Measurements from ENCODE around the gene PLEKHG5. TPM values are rescaled to one million over a fixed set of nuclear protein-coding genes. Genes with fewer than 3 reads are reported as not detected.

PLEKHG5 gene
- total RNA-seq, 1 donor from 2014 or later = 32.4 TPM

DNA sequence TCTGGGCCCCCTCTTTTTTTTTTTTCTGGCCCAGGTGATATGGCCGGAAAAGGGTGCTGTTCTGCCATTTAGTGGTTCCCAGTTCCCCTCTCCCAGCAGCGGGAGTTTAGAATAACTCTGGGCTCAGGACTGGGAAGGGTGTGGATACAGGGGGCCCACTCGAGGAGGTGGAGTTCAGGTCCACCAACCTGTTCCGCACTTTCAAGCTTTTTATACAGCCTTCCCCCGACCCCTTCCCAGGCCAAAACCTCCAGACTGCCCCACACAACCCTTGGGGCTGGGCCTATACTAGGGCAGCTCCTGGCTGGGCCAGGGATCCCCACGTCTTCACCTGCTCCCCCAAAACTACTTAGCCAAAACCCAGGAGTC is 402 bp downstream of the PLEKHG5 start:
- TF ChIP-seq, protein P1, sequence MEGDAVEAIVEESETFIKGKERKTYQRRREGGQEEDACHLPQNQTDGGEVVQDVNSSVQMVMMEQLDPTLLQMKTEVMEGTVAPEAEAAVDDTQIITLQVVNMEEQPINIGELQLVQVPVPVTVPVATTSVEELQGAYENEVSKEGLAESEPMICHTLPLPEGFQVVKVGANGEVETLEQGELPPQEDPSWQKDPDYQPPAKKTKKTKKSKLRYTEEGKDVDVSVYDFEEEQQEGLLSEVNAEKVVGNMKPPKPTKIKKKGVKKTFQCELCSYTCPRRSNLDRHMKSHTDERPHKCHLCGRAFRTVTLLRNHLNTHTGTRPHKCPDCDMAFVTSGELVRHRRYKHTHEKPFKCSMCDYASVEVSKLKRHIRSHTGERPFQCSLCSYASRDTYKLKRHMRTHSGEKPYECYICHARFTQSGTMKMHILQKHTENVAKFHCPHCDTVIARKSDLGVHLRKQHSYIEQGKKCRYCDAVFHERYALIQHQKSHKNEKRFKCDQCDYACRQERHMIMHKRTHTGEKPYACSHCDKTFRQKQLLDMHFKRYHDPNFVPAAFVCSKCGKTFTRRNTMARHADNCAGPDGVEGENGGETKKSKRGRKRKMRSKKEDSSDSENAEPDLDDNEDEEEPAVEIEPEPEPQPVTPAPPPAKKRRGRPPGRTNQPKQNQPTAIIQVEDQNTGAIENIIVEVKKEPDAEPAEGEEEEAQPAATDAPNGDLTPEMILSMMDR (IDR thresholded peaks at IDR 0.05) = no peak
- DNase-seq (ENCODE audit: low spot score) = no peak
- H3K9me3 Mint-ChIP-seq (ENCODE audit: low read depth) = no peaks in the 10 kb centered on the region
- peak overlapping the region; percentile 84 for H3K27ac Mint-ChIP-seq (ENCODE audit: unreplicated experiment)
- no peaks in the 10 kb centered on the region for H3K36me3 Mint-ChIP-seq (ENCODE audit: low read depth)
- peaks cover 49% of the 10 kb centered on the region for H3K4me1 Mint-ChIP-seq (ENCODE audit: low read depth)
- H3K4me3 Mint-ChIP-seq (ENCODE audit: unreplicated experiment) = peak overlapping the region; percentile 65
- H3K27me3 Mint-ChIP-seq (ENCODE audit: low read depth) = no peaks in the 10 kb centered on the region

DNA sequence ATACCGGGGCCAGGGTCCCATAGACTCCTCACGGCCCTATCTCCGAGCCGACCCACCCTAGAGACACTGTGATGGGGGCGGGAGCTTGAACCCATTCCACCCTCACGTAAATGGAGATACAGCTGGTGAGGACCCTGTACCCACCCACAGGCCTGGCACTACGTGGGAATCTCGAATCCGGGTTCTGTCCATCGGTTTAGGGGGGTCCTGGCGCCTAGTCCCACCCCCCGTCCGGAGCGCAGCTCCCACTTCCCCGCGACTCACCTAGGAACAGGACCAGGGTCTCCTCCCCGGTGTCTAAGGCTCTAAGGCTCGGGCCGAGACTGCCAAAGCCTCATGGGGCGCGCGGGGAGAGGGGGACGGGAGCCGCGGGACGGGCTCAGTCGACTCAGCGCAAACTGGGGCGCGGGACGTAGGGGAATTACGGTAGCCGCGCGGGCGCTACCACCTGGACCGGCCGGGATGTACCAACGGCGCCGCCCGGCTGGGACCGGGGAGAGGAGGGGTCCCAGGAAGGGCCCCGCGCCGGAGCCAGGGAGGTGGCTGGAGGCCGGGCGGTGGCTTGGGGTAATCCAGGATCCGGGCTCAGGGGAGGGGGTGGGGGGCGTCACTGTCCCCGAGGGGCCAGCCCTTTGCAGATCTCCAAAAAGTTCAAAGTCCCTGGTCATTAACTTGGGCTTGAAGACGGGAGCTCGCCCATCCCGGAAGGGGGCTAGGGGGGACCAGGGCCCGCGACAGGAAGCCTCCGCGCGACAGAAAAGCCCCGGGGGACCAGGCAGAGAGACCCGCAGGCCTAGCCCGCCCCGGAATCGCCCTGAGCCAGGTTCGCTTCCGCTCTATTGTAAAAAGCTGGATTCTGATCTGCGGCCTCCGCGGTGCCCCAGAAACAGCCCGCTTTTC is 1.0 kb downstream of the PLEKHG5 start:
- Mint-ChIP-seq H3K27ac (ENCODE audit: unreplicated experiment) (peak overlapping the region; percentile 84), H3K9me3 (ENCODE audit: low read depth) (no peaks in the 10 kb centered on the region), H3K36me3 (ENCODE audit: low read depth) (no peaks in the 10 kb centered on the region), H3K27me3 (ENCODE audit: low read depth) (no peaks in the 10 kb centered on the region), H3K4me3 (ENCODE audit: unreplicated experiment) (peak overlapping the region; percentile 65), H3K4me1 (ENCODE audit: low read depth) (peaks cover 46% of the 10 kb centered on the region)
- TF ChIP-seq, protein P1 (IDR thresholded peaks at IDR 0.05) = peak; percentile 77
- DNase-seq (ENCODE audit: low spot score) = no peak

DNA sequence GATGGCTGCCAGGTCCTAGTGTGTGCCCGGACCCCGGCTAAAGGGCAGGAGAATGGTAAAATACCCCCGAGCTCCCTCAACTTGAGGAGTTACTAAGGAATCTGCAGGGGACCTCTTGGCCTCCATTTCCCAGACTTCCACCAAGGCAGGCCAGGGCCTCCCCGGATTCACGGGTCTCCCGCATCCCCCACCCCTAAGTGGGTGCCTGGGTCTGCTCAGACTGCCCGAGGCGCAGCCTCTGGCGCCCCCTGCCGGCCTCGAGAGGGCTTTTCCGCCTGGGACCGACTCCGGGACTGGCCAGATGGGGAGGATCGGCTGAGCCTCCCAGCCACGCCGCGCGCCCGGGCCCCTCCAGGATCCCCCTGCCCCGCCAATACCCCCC is 1.7 kb downstream of the PLEKHG5 start:
- TF ChIP-seq, protein P1 (IDR thresholded peaks at IDR 0.05) = peak; percentile 99
- Mint-ChIP-seq H3K27me3 (ENCODE audit: low read depth) (no peaks in the 10 kb centered on the region), H3K4me1 (ENCODE audit: low read depth) (peaks cover 46% of the 10 kb centered on the region), H3K4me3 (ENCODE audit: unreplicated experiment) (peak overlapping the region; percentile 65), H3K27ac (ENCODE audit: unreplicated experiment) (peak overlapping the region; percentile 8), H3K36me3 (ENCODE audit: low read depth) (no peaks in the 10 kb centered on the region), H3K9me3 (ENCODE audit: low read depth) (no peaks in the 10 kb centered on the region)
- DNase-seq (ENCODE audit: low spot score) = no peak

DNA sequence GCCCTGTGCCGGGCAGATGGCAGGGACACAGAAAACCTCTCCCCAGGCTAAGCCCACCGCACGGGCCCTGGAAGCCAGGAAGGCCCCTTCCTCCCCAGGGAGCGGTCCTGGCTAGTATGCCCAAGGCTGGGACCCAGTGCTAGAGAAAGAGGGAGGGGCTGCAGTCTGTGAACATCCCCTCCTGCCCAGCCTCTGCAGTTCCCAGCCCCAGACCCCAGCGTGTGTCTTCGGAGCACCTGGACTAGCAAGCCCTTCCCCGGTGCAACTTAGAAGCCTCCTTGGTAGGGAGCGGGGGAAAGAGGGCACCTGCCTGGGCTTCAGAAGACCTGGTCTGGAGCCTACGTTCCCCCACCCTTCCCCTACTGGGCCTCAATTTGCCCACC is 2.1 kb downstream of the PLEKHG5 start:
- TF ChIP-seq, protein P1 (IDR thresholded peaks at IDR 0.05) = no peak
- Mint-ChIP-seq H3K9me3 (ENCODE audit: low read depth) (no peaks in the 10 kb centered on the region), H3K27me3 (ENCODE audit: low read depth) (no peaks in the 10 kb centered on the region), H3K4me1 (ENCODE audit: low read depth) (peaks cover 50% of the 10 kb centered on the region), H3K36me3 (ENCODE audit: low read depth) (no peaks in the 10 kb centered on the region), H3K27ac (ENCODE audit: unreplicated experiment) (no peak overlapping the region), H3K4me3 (ENCODE audit: unreplicated experiment) (peak overlapping the region; percentile 65)
- DNase-seq (ENCODE audit: low spot score) = no peak

DNA sequence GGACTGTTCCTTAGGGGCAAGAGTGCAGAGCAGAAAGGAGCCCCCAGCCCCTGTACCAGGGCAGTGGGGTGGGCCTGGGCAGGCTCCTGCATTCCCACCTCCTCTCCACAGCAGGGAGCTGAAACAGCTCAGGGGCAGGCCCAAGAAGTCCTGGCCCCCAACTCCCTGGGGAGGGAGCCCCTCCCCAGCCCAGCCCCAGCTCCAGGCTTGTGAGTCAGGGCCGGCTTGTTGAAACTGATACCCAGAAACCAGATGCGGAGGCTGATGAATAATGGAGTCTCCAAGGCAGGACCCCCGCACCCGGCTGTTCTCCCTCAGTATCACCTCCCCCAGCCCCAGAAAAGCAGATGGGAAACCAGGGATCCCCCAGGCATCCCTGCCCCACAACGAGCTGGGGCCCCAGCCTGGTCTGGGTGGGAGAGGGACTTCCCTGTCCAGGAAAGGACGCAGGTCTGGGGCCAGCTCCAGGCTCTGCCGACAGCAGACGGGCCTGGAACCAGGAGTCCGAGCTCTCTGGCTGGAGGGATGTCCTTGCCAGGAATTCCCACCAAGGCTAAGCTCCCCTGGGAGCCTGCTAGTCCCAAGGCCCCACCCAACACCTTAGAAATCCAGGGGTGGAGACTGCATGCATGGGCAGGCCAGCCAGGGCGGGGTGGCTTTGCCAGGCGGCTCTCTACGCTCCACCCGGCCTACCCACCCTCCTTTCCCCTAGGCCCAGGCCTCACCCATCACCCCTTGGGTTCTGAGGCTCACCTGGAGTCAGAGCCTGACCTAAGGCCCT is 2.7 kb downstream of the PLEKHG5 start:
- no peaks in the 10 kb centered on the region for H3K27me3 Mint-ChIP-seq (ENCODE audit: low read depth)
- H3K27ac Mint-ChIP-seq (ENCODE audit: unreplicated experiment) = no peak overlapping the region
- TF ChIP-seq, protein P1 (IDR thresholded peaks at IDR 0.05) = no peak
- H3K9me3 Mint-ChIP-seq (ENCODE audit: low read depth) = no peaks in the 10 kb centered on the region
- H3K36me3 Mint-ChIP-seq (ENCODE audit: low read depth) = no peaks in the 10 kb centered on the region
- H3K4me1 Mint-ChIP-seq (ENCODE audit: low read depth) = peaks cover 55% of the 10 kb centered on the region
- H3K4me3 Mint-ChIP-seq (ENCODE audit: unreplicated experiment) = no peak overlapping the region
- no peak for DNase-seq (ENCODE audit: low spot score)

All from chondrocyte (in vitro differentiated cells).